8988T (cell line): ENCODE data around the gene HOMER3.
A peak's percentile ranks its signal among the peaks of the same experiment; 100 is the strongest.

Experiments
- DNase-seq: peaks from one replicate; pipeline ENCODE4 v3.0.0; 2011

The HOMER3 gene

GRCh38 chr19:18900700-18901481 is 40.1 kb downstream of the HOMER3 start:
- DNase-seq = no peak

DNA sequence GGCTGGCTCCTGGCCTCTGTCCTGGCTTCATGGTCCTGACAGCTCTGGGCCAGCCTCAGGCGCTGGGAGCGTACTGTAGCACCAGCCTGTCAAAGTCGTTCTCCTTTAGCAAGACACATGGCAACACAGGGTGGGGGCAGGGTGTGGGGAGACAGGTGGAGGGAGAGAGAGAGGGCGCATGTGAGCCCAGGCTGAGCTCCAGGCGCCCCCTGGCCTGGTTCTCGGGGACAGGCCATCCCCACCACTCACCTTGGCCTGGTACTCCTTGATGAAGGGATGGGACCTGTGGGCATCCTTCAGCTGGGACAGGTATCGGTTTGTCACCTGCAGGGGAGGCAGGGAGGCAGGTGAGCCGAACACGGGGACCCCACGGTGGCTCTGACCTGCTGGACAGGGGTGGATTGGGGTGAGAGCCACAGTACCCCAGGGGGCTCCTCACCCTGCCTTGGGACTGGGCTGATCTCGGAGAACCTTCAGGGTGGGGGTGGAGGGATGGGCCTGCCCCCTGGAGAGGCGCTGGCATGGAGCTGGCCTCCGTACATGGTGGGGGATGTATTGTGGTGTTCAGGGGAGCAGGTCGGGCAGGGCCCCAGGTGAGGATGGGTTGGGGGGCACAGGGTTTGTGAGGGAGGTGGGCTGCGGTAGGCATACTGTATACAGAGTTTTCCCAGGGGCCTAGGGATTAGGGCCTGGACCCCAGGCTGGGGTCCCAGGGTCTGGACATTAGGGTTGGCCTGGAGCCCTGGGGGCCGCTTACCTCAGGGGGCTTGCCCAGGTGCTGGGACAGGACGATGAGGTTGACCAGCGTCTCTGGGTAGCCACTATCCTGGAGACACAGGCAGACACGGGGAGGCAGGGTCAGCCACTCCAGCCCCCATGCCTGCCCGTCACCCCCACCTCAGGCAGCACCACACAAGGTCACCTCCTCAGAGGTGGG is 41.1 kb downstream of the HOMER3 start:
- DNase-seq = no peak

GRCh38 chr19:18898607-18899408 is 42.2 kb downstream of the HOMER3 start:
- DNase-seq = no peak

DNA sequence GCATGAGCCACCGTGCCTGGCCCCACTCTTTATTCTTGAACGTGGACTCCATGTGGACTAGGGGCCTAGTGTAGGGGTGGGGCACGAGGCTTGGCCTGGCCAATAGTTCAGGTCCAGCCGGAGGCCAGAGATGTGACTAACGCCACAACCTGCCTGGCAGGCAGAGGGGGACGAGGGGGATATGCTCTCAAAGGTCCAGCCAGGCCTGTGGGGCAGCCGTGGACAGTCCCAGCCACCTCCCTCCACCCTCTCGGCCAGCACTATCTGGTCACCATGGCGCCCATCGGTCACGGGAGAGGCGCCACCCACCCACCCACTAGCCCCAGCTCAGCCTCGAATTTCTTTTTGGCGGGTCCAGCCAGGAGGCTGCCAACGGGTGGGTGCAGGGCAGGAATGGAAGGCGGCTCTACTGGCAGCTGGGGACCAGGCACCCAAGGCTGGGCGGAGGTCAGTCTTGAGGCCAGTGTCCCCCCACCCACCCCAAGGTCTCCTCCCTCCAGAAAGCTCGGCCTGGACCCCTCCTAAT is 42.9 kb downstream of the HOMER3 start:
- no peak for DNase-seq

GRCh38 chr19:18897094-18898029 is 43.7 kb downstream of the HOMER3 start:
- no peak for DNase-seq

GRCh38 chr19:18896421-18896841 is 44.6 kb downstream of the HOMER3 start:
- DNase-seq = peak; percentile 60

- DNase-seq = peak; percentile 95
Measured at GRCh38 chr19:18895824-18896341, 45.1 kb downstream of the HOMER3 start, which contains the start of gene CERS1. Gene CERS1 (minus strand): TSS chr19:18896158. CDS start chr19:18896072, 86 bp downstream.

- DNase-seq = peak; percentile 98
Measured at GRCh38 chr19:18895038-18895823, 45.8 kb downstream of the HOMER3 start.

DNA sequence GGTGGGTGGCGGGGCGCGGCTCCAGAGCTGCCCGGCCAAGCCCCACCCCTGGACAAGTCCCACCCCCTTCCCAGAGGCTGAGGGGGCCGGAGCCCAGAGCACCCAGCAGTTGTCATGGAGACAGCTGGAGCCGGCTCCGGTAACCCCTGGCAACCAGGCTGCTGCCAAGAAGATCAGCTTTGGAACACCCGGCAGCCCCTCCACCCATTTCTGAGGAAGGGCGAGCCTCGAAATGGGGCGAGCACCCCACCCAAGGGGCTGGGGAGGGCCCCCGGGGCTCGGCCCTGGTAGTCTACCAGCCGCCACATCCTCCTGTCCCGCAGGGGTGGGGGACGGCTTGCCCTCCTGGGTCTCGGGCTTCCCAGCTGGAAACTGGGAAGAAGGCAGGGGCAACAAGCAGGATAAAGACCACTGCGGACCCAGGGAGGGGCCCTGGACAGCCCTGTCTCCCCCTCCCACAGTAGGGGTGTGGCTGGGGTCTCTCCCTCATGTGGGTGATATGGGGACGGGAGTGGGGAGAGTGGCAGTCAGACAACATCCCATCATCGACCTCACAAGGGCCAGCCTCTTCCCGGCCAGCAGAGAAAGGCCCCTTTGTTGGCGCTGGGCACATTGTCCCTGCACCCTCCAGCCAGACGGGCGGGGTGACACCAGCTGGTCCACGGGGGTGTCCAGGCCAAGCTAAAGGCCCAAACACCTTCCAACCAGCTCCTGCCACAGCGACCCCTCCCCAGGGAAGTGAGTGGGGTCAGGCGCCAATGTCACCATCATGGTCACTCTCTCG is 46.6 kb downstream of the HOMER3 start:
- DNase-seq = peak; percentile 81

- no peak for DNase-seq
Measured at GRCh38 chr19:18893587-18894253, 47.3 kb downstream of the HOMER3 start.

GRCh38 chr19:18889949-18890745 is 50.9 kb downstream of the HOMER3 start:
- DNase-seq = no peak

DNA sequence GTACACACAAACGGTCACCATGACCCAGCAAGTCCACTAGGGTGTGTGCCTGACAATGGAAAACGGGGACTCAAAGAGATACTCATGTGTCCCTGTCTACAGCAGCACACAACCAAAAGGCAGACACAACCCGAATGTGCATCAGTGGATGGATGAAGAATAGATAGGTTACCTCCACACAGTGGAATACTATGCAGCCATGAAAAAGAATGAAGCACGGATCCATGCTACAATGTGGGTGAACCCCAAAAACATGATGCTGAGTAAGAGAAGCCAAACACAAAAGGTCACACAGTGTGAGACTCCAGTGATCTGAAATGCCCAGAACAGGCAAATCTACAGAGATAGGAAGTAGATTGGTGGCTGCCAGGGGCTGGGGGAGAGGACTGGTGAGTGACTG is 54.0 kb downstream of the HOMER3 start:
- DNase-seq = no peak

DNA sequence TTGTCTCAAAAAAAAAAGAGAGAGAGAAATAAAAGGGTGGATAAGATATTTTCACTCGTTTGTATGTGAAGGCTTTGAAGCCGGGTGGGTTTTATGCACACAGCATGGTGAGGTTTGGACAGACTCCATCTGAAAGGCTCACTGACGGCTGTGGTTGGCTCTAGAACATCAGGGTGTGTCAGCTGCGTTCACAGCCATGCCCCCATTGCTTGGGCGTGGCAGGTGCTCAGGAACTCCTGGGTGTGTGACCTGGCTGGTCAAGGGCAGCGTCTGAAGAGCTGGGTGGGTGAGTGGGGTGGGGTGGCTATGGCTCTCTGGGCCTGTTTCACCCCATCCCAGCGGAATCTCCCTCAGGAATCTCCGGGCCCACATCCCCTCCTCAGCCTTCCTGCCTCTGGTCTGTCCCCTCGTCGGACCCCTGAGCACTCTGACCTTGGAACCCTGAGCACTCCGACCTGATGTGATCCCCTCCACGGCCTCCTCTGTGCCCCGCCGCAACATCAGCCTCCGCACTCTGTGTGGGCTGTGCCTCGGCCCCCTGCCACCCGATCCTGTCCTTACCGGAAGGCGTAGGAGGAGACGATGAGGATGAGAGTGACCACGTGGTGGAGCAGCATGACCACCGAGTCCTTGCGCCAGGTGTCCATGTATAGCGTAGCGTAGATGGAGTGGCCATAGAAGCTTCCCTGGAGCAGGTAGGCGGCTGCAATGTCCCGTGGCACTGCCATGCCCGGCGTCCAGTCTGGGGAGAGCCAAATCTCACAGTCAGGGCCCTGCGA is 57.3 kb downstream of the HOMER3 start:
- no peak for DNase-seq

GRCh38 chr19:18881491-18881890 is 59.5 kb downstream of the HOMER3 start:
- DNase-seq = no peak

DNA sequence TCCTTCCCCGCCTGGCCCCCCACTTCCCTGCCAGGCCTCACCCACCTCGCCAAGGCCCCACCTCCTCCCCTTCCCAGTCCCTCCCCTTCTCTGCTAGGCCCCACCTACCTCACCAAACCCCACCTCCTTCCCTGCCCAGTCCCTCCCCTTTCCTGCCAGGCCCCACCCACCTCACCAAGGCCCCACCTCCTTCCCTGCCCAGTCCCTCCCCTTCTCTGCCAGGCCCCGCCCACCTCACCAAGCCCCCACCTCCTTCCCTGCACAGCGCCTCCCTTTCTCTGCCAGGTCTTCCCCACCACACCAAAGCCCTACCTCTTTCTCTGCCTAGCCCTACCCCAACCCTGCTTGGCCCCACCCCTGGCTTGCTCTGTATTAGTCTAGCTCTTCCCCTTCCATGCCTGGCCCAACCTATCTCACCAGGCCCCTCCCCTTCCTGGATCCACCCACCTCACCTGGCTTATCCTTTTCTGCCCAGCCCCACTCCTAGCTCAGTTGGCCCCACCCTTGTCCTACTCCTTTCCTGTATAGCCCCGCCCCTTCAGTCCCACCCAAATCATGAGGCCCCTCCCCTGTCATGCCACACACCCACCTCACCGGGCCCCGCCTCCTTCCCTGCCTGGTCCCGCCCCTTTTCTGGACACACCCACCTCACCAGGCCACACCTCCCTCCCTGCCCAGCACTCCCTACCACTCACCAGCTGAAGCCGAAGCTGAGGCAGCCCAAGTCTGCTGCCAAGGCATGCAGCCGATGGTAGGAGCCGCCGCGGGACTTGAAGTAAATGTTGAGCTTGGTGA is 61.2 kb downstream of the HOMER3 start:
- DNase-seq = no peak
